CD4-positive, alpha-beta T cell treated with Interferon gamma for 1 hour (primary cell): ENCODE measurements around the gene UPF1.

Source experiments
- DNase-seq: peaks from one replicate; pipeline ENCODE4 v3.0.0-alpha.2; 2020

Gene UPF1

DNA sequence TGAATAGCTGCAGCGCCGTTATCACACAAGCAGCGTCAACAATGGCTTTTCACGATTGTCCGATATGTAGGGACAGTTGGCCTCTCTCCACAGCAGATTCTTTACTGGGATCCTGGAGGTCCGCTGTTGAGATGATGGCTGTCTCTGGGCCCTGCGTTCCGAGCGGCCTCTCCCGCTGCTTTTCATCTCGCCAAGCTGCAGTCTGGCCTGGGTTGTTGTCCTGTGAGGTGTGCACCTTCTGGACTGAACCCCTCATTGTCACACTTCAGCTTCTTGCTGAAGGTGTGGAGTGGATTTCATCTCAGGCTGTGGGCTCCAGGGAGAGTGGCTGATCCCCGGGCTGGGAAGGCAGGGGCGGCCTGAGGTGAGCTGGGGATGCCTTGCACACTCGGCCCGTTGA is 9.6 kb downstream of the UPF1 start:
- no peak for DNase-seq

DNA sequence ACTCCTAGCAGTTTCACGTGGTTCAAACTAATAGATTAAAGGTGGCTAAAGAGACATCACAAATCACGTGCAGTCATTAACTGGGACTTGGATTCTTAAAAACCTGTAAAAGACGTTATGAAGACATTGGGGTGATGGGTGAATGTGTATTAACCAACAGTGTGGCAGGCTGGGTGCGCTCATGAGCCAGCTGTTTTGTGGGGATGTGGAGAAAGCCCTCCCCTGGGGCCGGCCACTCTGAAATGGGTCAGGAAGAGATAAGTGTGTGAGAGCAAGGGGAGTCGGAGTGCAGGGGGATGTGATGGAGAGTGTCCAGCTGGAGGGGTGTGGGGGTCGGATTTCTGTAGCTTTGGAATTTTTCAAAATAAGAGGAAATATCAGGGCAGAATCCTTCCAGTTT is 10.4 kb downstream of the UPF1 start:
- DNase-seq, result no peak

DNA sequence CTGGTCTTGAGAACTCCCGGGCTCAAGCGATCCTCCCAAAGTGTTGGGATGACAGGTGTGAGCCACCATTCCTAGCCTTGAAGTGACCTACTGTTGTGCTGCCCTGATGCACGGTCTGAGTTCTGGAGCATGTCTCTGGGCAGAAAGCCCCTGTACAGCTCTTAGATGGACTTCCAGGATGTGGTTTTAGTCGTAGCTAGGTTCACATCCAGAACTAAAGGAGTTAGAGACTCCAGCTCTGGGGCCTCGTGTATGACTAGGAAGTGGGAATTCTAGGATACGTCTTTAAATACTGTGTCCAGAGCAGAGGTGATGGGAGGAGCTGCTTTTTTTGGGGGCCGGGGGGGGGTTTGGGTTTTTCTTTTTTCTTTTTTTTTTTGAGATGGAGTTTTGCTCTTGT is 12.2 kb downstream of the UPF1 start:
- no peak for DNase-seq

DNA sequence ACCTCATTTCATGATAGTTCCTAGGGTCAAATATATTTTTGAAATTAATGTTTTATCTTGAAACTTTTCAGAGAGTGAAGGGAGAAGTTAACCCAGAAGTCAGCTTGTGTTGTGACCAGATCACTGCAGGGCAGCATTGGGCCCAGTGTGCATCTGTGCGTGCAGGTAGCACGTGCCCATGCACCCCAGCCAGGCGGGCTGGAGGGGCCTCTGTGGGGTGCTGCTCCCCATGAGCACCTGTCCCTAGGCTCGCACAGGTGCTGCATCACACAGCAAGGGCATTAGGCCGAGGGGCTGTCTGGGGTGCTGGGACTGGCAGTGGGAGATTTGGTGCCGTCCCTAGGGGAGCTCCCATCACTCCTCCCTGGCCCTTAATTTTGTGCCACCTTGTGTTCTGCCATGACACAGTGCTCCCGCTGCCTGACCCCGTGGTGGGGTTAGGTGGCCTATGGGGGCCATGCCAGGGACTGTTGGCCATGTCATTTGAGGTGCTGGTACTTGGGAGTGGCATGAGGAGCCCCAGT is 13.1 kb downstream of the UPF1 start:
- DNase-seq, result no peak

DNA sequence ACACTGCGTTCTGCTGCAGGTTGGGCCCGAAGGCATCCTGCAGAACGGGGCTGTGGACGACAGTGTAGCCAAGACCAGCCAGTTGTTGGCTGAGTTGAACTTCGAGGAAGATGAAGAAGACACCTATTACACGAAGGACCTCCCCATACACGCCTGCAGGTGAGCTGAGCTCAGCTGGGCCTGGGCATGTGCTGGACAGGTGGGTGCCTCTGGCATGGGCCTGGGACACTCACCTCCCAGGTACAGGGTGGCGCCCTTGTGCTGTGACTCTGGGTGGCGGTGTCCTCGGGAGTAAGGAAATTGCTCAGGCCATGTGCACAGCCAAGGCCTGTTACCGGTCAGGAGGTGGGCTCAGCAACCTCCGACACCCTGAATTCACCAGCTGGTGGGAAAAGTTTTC is 14.2 kb downstream of the UPF1 start:
- DNase-seq, result no peak

DNA sequence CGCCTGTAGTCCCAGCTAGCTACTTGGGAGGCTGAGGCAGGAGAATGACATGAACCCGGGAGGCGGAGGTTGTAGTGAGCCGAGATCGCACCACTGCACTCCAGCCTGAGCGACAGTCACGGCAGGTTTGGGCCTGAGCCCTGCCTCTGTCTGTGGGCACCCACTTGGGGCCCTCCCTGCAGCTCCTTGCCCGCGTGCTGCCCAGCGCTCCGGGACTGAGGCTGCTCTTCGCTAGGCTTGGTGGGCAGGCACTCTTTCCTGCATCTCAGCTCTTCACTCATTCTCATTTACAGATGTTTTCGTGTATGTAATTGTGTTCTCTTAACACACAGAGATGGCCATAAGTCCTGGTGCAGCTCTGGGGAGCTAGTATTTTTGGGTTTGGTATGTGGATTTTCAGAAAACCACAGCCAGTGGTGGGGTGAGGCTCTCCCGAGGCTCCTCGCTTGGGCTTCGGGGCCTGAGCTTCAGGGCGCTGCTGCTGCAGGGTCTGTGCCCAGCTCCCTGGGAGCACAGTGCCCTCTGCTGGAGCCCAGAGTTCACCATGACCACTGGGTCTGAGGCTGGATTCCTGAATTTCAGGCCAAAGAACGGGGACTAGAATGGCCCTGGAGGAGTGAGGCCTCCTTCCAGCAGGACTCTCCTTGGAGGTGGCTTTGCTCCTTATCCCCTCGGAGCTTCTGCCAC is 15.2 kb downstream of the UPF1 start:
- peak; percentile 66 for DNase-seq

DNA sequence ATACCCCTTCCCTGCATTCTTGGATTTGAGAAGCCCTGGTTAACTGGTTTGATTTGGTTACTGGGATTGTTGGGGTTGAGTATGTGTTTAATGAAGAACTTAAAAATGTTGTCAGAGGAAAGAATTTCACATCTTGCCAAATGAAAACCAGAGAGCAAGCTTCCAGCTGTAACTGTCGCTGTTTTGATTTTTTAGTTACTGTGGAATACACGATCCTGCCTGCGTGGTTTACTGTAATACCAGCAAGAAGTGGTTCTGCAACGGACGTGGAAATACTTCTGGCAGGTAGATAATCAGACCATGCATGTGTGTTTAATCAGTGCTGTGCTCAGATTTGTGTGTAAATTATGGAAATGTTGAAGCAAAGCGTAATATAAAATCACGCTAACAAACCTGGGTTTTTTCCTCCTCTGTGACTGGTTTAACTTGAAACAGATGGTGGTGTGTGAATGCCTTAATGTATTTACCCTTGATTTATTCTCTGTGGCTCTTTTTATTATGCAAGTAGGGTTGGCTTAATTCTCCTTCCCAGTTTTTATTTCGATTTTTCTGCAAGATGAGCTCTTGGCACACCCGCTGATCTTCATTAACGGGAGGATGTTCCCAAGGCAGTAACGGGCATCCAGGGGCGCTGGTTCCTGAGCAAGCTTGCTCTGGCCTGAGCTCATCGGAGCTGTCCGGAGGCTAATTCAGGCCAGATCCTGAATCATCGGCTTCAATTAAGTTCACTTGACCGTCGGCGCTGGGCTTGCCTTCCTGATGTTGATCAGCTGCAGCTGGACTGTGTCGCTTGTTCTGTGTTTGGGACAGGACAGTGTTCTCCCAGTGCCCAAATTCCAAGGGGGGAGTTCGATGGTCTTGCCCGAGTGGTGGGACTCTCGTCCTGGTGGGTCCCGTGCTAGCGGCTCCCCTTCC is 16.0 kb downstream of the UPF1 start:
- DNase-seq, result no peak

DNA sequence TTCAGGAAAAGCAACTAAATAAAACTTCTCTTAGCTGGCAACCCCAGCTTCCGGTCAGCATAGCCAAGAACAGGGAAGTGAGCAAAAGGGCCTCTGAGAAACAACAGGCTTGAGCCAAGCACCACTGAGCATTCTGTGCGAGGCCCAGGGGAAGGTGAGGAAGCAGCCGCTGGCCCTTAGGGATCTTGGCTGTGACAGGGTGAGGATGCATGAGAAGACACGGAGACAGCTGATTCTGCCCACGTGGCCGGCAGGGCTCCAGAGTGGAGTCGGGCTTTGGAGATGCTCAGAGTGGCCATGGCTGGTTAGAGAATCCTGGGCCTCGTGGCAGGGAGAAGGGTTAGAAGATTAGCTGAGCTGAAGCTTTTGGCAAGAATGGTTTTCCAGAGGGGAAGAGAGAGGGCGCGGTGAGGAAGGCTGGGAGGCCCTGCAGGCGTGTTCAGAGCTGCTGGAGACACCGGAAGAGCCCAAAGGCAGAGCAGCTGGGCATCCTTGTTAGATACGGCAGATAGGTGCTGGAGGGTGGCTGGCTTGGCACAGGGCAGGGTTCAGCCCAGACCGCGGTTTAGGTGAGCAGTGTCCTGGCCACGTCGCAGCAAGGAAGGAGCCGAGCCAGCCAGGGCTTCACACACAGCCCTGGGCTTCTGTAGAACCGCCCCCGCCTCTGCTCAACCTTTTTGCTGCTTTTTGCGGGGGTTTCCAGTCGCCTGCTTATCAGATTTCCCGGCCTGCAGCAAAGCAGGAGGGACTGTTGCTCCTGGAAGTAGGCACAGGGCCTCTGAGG is 17.3 kb downstream of the UPF1 start:
- peak; percentile 37 for DNase-seq

DNA sequence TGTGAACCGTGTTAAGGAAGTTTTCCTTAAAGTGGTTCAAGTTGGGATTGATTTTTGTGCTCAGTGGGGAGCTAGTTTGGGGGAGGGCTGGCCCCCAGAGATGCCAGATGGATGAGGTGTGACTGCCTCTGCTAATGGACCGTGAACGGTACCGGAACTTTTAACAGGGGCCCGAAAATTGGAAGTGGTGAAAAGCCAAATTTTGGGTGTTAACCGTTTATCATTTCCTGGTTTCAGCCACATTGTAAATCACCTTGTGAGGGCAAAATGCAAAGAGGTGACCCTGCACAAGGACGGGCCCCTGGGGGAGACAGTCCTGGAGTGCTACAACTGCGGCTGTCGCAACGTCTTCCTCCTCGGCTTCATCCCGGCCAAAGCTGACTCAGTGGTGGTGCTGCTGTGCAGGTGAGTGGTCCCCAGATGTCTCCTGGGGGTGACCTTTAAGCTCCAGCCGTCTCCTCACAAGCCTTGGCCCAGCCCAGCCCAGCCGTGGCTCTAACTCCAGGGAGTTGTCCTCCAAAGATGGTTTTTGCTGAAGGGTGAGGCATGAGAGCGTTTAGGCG is 18.2 kb downstream of the UPF1 start:
- DNase-seq, result no peak

DNA sequence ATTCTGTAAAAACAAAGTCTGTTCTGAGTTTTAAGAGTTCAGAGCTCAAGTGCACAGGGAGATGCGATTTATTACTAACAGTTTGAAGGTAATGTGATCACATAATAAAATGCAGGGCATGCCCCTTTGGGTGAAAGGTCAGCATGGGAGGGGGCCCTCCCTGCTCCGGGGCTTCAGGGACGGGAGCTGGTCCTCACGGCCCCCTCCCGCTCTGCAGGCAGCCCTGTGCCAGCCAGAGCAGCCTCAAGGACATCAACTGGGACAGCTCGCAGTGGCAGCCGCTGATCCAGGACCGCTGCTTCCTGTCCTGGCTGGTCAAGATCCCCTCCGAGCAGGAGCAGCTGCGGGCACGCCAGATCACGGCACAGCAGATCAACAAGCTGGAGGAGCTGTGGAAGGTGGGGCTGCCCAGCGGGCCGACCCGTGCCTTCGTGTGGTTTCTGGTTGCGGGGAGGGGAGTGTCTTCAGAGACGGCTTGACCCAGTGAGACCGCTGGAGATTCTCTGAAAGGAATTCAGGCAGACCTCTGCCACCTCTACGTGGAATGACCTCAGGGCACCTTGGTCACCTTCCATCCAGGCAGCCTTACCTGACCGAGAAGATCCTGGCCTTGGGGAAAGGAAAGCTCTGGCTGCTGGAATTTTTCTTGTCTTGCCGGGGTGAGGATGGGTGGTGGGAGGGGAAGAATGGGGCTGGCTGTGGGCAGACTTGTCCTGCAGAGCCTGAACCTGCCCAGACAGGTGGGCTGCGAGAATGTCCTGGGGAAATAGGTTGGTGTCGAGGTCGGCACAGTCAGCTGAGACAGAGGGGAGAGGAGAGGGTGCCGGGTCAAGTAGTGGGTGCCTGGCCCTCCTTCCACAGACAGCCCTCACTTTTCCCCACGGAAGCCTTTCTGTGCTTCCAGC is 19.0 kb downstream of the UPF1 start:
- DNase-seq, result no peak

DNA sequence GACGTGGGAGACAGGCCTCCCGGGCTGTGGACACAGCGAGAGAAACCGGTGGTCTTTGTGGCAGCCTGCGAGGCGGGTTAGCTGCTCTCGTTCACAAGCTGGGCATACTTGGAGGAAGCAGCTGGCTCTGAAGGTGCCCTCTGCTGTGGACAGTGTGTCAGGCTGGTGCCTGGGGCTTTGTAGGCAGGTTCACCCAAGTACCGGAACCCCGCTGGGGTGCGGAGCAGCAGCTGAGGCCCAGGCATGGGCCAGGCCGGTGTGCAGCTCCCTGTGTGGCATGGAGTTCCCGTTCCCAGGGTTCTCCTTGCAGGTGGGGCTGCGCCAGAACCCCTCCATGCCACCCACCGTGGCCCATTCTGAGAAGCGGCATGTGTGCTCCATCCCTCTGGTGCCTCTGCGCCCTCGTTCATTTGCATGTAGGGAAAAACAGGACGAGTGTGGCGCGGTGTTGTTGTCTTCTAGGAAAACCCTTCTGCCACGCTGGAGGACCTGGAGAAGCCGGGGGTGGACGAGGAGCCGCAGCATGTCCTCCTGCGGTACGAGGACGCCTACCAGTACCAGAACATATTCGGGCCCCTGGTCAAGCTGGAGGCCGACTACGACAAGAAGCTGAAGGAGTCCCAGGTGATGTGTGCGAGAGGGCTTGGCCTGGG is 20.0 kb downstream of the UPF1 start:
- DNase-seq, result no peak

DNA sequence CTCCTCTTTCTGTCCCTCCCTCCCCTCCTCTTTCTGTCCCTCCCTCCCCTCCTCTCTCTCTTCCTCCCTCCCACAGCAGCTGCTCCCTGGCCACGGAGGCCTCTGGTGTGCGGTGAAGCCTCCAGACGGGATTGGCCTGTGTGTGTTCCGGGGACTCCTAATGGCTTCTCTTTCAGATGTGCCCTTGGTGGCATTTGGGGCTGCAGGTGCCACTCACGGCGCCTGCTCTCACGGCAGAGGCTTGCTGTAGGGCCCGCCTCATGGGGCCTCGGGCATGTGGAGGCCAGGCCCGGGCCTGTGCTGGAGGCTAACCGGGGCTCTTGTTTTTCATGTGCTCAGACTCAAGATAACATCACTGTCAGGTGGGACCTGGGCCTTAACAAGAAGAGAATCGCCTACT is 20.9 kb downstream of the UPF1 start:
- no peak for DNase-seq

DNA sequence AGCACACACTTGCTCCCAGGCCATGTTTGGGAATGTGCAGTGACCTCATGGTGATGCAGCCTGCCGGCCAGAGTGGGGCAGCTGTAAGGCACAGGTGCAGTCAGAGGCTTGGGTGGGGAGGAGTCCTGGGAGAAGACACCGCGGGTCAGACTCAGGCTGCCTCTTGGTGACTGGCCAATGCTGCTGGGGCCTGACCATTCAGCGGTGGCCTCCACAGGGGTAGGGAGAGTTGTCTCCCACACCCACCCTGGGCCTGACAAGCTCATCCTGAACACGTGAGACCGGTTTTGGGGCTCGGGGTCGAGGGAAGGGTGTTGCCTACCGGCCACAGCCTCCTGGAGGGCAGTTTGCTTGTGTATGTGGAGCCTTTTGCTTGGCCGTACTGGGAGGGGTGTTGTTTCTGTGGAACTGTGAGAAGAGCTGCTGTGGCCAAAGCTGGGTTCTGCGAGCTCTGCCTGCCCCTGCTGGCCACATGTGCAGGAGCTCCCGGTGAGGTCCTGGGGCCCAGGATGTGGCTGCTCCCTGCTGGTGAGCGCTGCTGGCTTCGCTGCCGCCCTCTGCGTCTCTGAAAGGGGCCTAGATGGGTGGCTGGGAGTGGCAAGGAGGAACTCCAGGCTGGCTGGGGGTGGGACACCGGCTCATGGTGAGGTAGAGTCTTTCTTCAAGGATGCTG is 22.1 kb downstream of the UPF1 start:
- DNase-seq, result no peak

DNA sequence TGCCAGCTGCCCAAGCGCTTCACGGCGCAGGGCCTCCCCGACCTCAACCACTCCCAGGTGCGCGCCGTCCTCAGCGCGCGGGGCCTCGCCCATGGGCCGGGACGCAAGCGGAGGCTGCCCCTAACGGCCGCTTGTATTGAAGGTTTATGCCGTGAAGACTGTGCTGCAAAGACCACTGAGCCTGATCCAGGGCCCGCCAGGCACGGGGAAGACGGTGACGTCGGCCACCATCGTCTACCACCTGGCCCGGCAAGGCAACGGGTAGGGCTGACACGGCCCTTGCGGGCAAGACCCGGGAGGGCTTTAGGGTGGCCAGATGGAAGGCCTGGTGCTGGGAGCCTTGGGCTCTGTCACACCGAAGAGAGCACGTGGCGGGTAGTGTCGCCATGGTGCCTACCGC is 23.2 kb downstream of the UPF1 start:
- DNase-seq, result no peak

DNA sequence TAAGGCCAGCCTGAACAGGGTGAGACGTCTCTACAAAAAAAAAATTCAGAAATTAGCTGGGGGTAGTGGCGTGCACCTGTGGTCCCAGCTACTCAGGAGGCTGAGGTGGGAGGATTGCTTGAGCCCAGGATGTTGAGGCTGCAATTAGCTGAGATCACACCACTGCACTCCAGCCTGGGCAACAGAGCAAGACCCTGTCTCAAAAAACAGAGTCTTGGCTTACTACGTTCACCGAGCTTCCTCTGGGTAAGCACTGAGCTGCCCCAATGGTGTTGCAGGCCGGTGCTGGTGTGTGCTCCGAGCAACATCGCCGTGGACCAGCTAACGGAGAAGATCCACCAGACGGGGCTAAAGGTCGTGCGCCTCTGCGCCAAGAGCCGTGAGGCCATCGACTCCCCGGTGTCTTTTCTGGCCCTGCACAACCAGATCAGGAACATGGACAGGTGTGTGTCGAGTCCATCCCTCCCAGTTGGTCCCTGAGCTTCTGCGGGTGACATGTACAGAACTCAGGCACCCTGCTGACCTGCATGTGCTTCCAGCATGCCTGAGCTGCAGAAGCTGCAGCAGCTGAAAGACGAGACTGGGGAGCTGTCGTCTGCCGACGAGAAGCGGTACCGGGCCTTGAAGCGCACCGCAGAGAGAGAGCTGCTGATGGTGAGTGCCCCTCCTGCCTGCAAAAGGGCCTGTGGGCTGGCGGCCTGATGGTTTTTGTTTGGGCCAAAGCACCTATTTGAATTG is 24.1 kb downstream of the UPF1 start:
- no peak for DNase-seq

DNA sequence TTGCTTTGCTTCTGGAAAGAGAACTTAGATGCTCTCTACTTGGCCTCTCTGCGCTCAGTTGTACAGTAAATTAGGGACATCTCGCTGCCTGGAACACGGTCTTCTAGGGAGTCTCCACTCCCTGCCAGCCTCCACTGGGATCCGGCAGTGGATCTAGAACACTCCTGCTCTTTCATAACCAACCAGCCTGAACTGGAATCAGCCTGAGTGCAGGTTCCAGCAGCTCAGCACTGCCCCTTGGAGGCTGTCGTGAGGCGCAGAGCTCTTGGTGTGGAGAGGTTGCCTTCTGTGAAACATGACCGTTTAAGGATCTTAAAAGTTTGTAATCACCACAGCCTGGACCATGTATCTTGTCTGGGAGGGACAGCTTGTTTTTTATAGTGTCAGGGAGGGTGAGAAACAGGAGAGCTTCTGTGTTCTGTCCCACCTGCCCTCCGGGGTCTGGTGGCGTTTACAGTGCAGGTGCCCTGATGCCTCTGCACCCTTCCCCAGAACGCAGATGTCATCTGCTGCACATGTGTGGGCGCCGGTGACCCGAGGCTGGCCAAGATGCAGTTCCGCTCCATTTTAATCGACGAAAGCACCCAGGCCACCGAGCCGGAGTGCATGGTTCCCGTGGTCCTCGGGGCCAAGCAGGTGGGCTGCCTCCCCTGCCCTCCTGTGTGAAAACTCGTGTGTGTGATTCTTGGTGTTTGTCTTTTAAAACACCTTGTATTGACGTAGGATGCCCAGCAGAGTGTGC is 24.8 kb downstream of the UPF1 start:
- no peak for DNase-seq

DNA sequence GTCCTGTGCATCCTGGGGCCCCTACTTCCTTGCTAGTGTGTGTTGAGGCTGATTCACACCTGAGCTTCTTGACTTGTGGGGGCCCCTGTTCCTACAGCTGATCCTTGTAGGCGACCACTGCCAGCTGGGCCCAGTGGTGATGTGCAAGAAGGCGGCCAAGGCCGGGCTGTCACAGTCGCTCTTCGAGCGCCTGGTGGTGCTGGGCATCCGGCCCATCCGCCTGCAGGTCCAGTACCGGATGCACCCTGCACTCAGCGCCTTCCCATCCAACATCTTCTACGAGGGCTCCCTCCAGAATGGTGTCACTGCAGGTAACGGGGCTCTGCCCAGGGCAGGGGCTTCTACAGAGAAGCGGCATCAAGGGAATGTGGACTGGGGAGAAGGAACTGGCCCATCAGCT is 25.5 kb downstream of the UPF1 start:
- no peak for DNase-seq

DNA sequence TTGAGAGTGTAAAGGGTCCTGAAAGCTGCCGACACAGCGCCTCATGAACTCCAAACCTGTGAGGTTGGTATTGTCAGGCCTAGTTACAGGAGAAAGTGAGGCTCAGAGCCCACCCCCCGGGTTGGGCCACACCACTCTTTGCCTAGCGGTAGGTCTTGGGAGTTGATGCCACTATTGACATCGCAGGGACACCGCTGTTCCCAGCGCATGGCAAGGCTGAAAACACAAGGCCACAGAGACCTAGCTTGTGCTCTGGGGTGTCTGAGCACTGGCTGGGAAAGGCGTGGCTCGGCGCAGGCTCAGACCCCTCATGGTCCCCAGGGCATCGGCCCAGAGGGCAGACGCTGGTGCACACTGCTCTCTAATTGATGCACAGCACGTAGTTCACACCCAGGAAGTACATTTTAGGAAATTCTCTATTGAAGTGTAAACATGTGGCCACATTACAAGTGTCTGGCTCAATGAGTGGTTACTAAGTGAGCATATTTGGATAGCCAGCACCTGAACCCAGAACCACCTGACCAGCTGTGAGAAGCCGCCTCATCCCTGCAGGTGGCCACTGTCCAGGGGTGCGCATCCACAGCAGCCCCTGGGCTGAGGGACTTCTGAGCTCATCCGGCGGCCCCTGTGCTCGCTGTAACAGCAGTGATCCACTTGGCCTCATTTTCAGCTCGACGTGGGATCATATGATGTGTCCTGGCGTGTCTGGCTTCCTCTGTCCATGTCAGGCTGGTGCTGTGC is 27.3 kb downstream of the UPF1 start:
- DNase-seq, result no peak
